GM12878 (cell line): ENCODE results near the gene DDX39A.

ENCODE experiments used
- ASH2L ChIP-seq: fragments of 300-600, 200-600 bp; sonication (generic); IDR thresholded peaks from 2 replicates; pipeline ENCODE4 v1.6.1; 2017; ENCODE audit warnings: low read depth, mild to moderate bottlenecking, borderline replicate concordance
- BACH1 ChIP-seq: fragments of 450-650 bp; IDR thresholded peaks from 2 replicates; pipeline ENCODE4 v1.6.1; 2017; ENCODE audit warnings: mild to moderate bottlenecking, borderline replicate concordance
- CBX3 ChIP-seq: fragments of 200-600 bp; sonication (generic); IDR thresholded peaks from 2 replicates; pipeline ENCODE4 v1.6.1; 2016; ENCODE audit warnings: low read depth, borderline replicate concordance
- CHD2 ChIP-seq: IDR thresholded peaks from 2 replicates; pipeline ENCODE4 v1.6.1; 2011; ENCODE audit warnings: low read depth, low read length, improper control_type of control experiment, borderline replicate concordance
- MEF2A ChIP-seq: IDR thresholded peaks from 2 replicates; pipeline ENCODE4 v1.6.1; 2011; ENCODE audit warnings: low read depth, mild to moderate bottlenecking, low read length, moderate library complexity; ENCODE audit not compliant: insufficient read depth
- PAX5 ChIP-seq: IDR thresholded peaks from 2 replicates; pipeline ENCODE4 v1.6.1; 2011; ENCODE audit warnings: low read depth, low read length, borderline replicate concordance
- RCOR1 ChIP-seq: conservative IDR thresholded peaks from 2 replicates; pipeline ENCODE4 v1.6.1; 2012; ENCODE audit warnings: low read depth, low read length, improper control_type of control experiment
- TBL1XR1 ChIP-seq: IDR thresholded peaks from 2 replicates; pipeline ENCODE4 v1.6.1; 2012; ENCODE audit warnings: low read depth, low read length, improper control_type of control experiment
- ZNF24 ChIP-seq: fragments of 450-650 bp; IDR thresholded peaks from 2 replicates; pipeline ENCODE4 v1.6.1; 2017; ENCODE audit warnings: antibody characterized with exemption, mild to moderate bottlenecking
- TF ChIP-seq, protein P1 (sequence below), 3 experiments: IDR thresholded peaks in 2 of 3; conservative IDR thresholded peaks in 1 of 3; 2 replicates each; pipeline ENCODE4 v1.5.1; 2011; ENCODE audit warnings: low read depth in 3 of 3, low read length in 3 of 3, mild to moderate bottlenecking in 3 of 3, control low read depth in 2 of 3, moderate library complexity in 2 of 3, inconsistent platforms in 1 of 3, mixed read lengths in 1 of 3; ENCODE audit not compliant: control insufficient read depth in 2 of 3, insufficient read depth in 1 of 3; ENCODE audit errors: extremely low read depth in 1 of 3
- TF ChIP-seq, protein P2 (sequence below): fragments of 450-650 bp; formaldehyde crosslinking; IDR thresholded peaks from 2 replicates; pipeline ENCODE4 v1.5.0; 2022; ENCODE audit warnings: mild to moderate bottlenecking, missing genetic modification characterization
- TF ChIP-seq, protein P3 (sequence below): IDR thresholded peaks from 2 replicates; pipeline ENCODE4 v1.6.1; 2012; ENCODE audit warnings: low read depth, low read length, improper control_type of control experiment
- TF ChIP-seq, protein P4 (sequence below): IDR thresholded peaks from 2 replicates; pipeline ENCODE4 v1.6.1; 2011; ENCODE audit warnings: borderline replicate concordance, low read depth, mild to moderate bottlenecking, moderate library complexity, mixed read lengths, low read length; ENCODE audit not compliant: insufficient read depth; ENCODE audit errors: extremely low read length

DNA sequence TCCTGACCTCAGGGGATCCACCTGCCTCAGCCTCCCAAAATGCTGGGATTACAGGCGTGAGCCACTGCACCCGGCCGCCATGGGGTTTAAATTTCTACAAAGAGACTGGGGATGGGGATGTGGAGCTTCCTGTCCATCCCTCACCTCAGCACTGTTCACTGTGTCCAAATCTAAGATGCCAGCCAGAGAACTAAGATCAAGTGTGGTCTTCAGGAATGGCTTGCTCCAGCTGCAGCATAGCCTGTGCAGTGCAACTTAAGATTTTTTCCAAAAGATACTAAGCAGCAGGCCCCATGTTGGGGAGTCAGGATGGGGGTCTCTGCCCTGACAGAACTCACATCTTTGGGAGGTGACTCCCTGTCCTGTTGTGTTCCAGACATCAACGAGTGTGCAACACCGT is 28.6 kb downstream of the DDX39A start:
- TF ChIP-seq, protein P1, sequence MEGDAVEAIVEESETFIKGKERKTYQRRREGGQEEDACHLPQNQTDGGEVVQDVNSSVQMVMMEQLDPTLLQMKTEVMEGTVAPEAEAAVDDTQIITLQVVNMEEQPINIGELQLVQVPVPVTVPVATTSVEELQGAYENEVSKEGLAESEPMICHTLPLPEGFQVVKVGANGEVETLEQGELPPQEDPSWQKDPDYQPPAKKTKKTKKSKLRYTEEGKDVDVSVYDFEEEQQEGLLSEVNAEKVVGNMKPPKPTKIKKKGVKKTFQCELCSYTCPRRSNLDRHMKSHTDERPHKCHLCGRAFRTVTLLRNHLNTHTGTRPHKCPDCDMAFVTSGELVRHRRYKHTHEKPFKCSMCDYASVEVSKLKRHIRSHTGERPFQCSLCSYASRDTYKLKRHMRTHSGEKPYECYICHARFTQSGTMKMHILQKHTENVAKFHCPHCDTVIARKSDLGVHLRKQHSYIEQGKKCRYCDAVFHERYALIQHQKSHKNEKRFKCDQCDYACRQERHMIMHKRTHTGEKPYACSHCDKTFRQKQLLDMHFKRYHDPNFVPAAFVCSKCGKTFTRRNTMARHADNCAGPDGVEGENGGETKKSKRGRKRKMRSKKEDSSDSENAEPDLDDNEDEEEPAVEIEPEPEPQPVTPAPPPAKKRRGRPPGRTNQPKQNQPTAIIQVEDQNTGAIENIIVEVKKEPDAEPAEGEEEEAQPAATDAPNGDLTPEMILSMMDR (IDR thresholded peaks at IDR 0.05 in 2 of 3, conservative IDR thresholded peaks at IDR 0.05 in 1 of 3; ENCODE audit: control insufficient read depth in 2 of 3, extremely low read depth in 1 of 3, insufficient read depth in 1 of 3, low read depth in 3 of 3, low read length in 3 of 3): no peak
- TF ChIP-seq CHD2 (no peak), CBX3 (no peak), MEF2A (no peak), TBL1XR1 (no peak), ASH2L (no peak), RCOR1 (no peak), ZNF24 (no peak), PAX5 (no peak), BACH1 (no peak)
- TF ChIP-seq, protein P2, sequence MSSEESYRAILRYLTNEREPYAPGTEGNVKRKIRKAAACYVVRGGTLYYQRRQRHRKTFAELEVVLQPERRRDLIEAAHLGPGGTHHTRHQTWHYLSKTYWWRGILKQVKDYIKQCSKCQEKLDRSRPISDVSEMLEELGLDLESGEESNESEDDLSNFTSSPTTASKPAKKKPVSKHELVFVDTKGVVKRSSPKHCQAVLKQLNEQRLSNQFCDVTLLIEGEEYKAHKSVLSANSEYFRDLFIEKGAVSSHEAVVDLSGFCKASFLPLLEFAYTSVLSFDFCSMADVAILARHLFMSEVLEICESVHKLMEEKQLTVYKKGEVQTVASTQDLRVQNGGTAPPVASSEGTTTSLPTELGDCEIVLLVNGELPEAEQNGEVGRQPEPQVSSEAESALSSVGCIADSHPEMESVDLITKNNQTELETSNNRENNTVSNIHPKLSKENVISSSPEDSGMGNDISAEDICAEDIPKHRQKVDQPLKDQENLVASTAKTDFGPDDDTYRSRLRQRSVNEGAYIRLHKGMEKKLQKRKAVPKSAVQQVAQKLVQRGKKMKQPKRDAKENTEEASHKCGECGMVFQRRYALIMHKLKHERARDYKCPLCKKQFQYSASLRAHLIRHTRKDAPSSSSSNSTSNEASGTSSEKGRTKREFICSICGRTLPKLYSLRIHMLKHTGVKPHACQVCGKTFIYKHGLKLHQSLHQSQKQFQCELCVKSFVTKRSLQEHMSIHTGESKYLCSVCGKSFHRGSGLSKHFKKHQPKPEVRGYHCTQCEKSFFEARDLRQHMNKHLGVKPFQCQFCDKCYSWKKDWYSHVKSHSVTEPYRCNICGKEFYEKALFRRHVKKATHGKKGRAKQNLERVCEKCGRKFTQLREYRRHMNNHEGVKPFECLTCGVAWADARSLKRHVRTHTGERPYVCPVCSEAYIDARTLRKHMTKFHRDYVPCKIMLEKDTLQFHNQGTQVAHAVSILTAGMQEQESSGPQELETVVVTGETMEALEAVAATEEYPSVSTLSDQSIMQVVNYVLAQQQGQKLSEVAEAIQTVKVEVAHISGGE (CRISPR knock-in tag): no peak
- TF ChIP-seq, protein P3, sequence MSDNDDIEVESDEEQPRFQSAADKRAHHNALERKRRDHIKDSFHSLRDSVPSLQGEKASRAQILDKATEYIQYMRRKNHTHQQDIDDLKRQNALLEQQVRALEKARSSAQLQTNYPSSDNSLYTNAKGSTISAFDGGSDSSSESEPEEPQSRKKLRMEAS: no peak
- TF ChIP-seq, protein P4, sequence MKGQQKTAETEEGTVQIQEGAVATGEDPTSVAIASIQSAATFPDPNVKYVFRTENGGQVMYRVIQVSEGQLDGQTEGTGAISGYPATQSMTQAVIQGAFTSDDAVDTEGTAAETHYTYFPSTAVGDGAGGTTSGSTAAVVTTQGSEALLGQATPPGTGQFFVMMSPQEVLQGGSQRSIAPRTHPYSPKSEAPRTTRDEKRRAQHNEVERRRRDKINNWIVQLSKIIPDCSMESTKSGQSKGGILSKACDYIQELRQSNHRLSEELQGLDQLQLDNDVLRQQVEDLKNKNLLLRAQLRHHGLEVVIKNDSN: no peak
